Activated naive CD8-positive, alpha-beta T cell (primary cell): ENCODE data around the gene LENG1.

ENCODE experiments used
- H3K27ac Mint-ChIP-seq: one replicate; pipeline ENCODE4 v1.8.0; 2021; ENCODE audit warnings: mixed read lengths
- H3K27me3 Mint-ChIP-seq: one replicate; pipeline ENCODE4 v1.8.0; 2021; ENCODE audit warnings: mixed read lengths
- H3K36me3 Mint-ChIP-seq: one replicate; pipeline ENCODE4 v1.8.0; 2021; ENCODE audit warnings: mixed read lengths
- H3K4me1 Mint-ChIP-seq: one replicate; pipeline ENCODE4 v1.8.0; 2021; ENCODE audit warnings: low read depth, mixed read lengths
- H3K4me3 Mint-ChIP-seq: one replicate; pipeline ENCODE4 v1.8.0; 2021; ENCODE audit warnings: mild to moderate bottlenecking, mixed read lengths
- H3K9me3 Mint-ChIP-seq: one replicate; pipeline ENCODE4 v1.8.0; 2021; ENCODE audit warnings: low read depth, mixed read lengths

Gene LENG1

GRCh38 chr19:54127688-54128440 lies 31.7 kb downstream of the LENG1 start:
- H3K27ac Mint-ChIP-seq, result no peak overlapping the region
- H3K36me3 Mint-ChIP-seq, result peaks cover 2% of the 10 kb centered on the region
- H3K9me3 Mint-ChIP-seq, result no peaks in the 10 kb centered on the region
- H3K4me1 Mint-ChIP-seq, result no peaks in the 10 kb centered on the region
- no peaks in the 10 kb centered on the region for H3K27me3 Mint-ChIP-seq
- no peak overlapping the region for H3K4me3 Mint-ChIP-seq

DNA sequence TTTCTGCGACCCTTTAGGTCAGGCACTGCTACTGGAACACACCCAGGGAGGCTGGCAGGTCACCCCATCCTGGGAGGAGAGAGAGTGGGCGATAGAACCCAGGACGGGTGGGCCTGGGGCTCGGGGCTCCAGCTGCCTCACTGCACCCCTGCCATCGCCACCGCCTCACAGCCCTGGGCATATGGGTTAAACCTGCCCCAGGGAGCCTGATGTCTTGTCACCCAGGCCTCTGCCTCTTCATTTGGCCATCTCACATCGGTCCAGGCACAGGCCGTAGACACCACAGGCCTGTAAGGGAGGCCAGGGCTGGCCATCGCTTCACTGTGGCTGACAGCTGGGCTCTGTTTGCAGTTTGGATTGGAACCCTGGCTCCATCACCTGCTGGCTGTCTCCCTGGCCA lies 33.8 kb downstream of the LENG1 start:
- no peaks in the 10 kb centered on the region for H3K9me3 Mint-ChIP-seq
- no peak overlapping the region for H3K4me3 Mint-ChIP-seq
- no peaks in the 10 kb centered on the region for H3K27me3 Mint-ChIP-seq
- H3K27ac Mint-ChIP-seq, result peak overlapping the region; percentile 41
- no peaks in the 10 kb centered on the region for H3K4me1 Mint-ChIP-seq
- H3K36me3 Mint-ChIP-seq, result no peaks in the 10 kb centered on the region

- Mint-ChIP-seq H3K9me3 (no peaks in the 10 kb centered on the region), H3K4me3 (no peak overlapping the region), H3K4me1 (no peaks in the 10 kb centered on the region), H3K36me3 (no peaks in the 10 kb centered on the region), H3K27ac (no peak overlapping the region), H3K27me3 (no peaks in the 10 kb centered on the region)
These were observed 35.1 kb downstream of the LENG1 start for GRCh38 chr19:54124393-54124792.

GRCh38 chr19:54123682-54124081 lies 35.8 kb downstream of the LENG1 start:
- H3K36me3 Mint-ChIP-seq, result no peaks in the 10 kb centered on the region
- no peaks in the 10 kb centered on the region for H3K4me1 Mint-ChIP-seq
- H3K27me3 Mint-ChIP-seq, result no peaks in the 10 kb centered on the region
- no peaks in the 10 kb centered on the region for H3K9me3 Mint-ChIP-seq
- no peak overlapping the region for H3K27ac Mint-ChIP-seq
- no peak overlapping the region for H3K4me3 Mint-ChIP-seq

DNA sequence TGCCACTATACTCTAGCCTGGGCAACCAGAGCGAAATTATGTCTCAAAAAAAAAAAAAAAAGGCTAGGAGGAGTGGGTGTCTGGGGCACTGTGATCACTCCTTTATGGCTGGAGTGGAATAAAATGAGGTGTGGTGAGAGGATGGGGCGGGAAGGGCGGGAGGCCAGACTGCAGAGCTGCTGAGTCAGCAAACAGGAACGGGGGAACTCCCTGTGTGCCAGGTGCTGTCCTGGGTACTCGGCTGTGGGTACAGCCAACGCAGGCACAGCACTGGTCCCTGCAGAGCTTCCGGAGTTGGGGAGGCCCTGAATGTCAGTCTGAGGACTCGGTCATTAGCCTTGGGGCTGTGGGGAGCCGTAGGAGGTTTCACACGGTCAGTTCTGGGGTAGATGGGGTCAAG lies 38.3 kb downstream of the LENG1 start:
- no peaks in the 10 kb centered on the region for H3K27me3 Mint-ChIP-seq
- H3K36me3 Mint-ChIP-seq, result no peaks in the 10 kb centered on the region
- peaks cover 14% of the 10 kb centered on the region for H3K4me1 Mint-ChIP-seq
- no peaks in the 10 kb centered on the region for H3K9me3 Mint-ChIP-seq
- no peak overlapping the region for H3K4me3 Mint-ChIP-seq
- no peak overlapping the region for H3K27ac Mint-ChIP-seq

GRCh38 chr19:54115109-54116063 lies 44.1 kb downstream of the LENG1 start, which contains the start of the genes PRPF31 and TFPT:
TSS of gene PRPF31 (plus strand) at chr19:54115754. CDS start at chr19:54118279, 2,525 bp downstream.
TSS of gene TFPT (minus strand) at chr19:54115657. CDS start at chr19:54115269, 388 bp downstream.
- peak within 1 kb of the TSS; percentile 98 for H3K27ac Mint-ChIP-seq
- peaks cover 38% of the 10 kb centered on the region for H3K4me1 Mint-ChIP-seq
- H3K27me3 Mint-ChIP-seq, result no peaks in the 10 kb centered on the region
- no peaks in the 10 kb centered on the region for H3K9me3 Mint-ChIP-seq
- H3K4me3 Mint-ChIP-seq, result peak within 1 kb of the TSS; percentile 95
- peaks cover 6% of the 10 kb centered on the region for H3K36me3 Mint-ChIP-seq

- Mint-ChIP-seq H3K4me1 (peaks cover 38% of the 10 kb centered on the region), H3K27ac (peak overlapping the region; percentile 98), H3K4me3 (peak overlapping the region; percentile 95), H3K9me3 (no peaks in the 10 kb centered on the region), H3K36me3 (peaks cover 6% of the 10 kb centered on the region), H3K27me3 (no peaks in the 10 kb centered on the region)
These were observed 45.0 kb downstream of the LENG1 start for GRCh38 chr19:54114340-54115108.

GRCh38 chr19:54109651-54110050 lies 49.9 kb downstream of the LENG1 start:
- Mint-ChIP-seq H3K27me3 (no peaks in the 10 kb centered on the region), H3K36me3 (peaks cover 3% of the 10 kb centered on the region), H3K4me3 (no peak overlapping the region), H3K4me1 (peaks cover 25% of the 10 kb centered on the region), H3K27ac (no peak overlapping the region), H3K9me3 (no peaks in the 10 kb centered on the region)

DNA sequence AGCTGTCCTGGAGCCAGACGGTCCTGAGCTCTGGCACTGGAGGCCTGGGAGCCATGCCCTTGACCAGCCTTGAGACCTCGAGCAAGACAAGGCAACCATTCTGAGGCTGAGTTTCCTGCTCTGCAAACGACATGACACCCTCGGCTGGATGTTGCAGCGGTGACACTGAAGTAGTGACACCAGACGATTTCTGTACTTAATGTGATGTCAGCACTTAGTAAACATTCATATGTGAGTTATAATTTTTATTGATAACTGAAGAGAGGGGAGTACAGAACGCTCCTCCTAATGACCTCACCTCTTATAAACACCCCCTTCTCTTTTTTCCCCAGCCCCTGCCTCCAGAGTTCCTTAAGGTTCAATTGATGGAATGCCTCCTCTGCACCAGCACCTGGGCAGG lies 51.0 kb downstream of the LENG1 start:
- peaks cover 3% of the 10 kb centered on the region for H3K36me3 Mint-ChIP-seq
- H3K9me3 Mint-ChIP-seq, result no peaks in the 10 kb centered on the region
- no peak overlapping the region for H3K27ac Mint-ChIP-seq
- H3K27me3 Mint-ChIP-seq, result no peaks in the 10 kb centered on the region
- H3K4me1 Mint-ChIP-seq, result peaks cover 25% of the 10 kb centered on the region
- H3K4me3 Mint-ChIP-seq, result no peak overlapping the region

DNA sequence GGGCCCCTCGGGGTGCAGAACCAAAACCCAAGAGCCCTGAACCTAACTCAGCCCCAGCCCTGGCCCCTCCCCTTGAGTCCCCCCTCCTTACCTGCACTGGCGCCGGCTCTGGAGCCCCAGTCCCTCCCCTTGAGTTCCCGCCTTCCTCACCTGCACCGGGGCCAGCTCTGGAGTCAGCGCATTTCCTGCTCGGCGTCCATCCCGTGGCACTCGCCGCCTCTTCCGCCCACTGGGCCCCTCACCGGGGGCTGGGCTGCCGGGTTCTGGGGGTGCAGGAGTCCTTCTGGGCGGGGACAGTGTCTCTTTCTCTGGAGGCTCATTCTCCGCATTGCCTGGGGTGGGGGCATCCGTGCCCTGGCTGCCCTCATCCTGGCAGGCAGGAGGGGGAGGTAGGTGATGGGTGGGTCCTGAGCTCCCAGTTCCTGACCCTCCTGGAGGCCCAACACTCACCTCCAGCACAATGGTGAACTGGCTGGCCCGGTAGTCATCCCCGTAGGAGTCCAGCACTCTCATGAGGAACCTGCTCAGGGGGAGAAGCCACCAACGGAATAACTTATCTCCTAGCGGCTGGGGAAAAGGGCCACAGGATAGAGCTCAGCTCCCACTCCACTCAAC lies 51.5 kb downstream of the LENG1 start:
- Mint-ChIP-seq H3K4me1 (peaks cover 25% of the 10 kb centered on the region), H3K27me3 (no peaks in the 10 kb centered on the region), H3K36me3 (peaks cover 3% of the 10 kb centered on the region), H3K9me3 (no peaks in the 10 kb centered on the region), H3K27ac (no peak overlapping the region), H3K4me3 (no peak overlapping the region)

DNA sequence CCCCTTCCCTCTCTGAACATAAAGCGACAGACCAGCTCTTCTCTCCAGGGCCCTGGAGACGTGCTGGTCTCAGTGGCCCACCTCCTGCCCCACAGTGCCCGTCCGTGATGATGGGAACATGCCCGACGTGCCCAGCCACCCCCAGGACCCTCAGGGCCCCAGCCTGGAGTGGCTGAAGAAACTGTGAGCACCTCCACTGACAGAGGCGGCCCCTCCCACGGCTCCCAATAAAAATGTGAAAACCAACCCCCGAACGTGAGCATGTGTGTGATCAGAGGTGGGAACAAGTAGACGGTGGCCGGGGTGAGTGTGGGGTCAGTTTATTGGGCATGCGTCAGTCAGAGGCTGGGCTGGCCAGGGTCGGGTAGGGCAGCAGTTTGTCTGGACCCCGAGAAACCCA lies 52.8 kb downstream of the LENG1 start:
- Mint-ChIP-seq H3K9me3 (no peaks in the 10 kb centered on the region), H3K36me3 (peaks cover 3% of the 10 kb centered on the region), H3K27ac (no peak overlapping the region), H3K4me3 (no peak overlapping the region), H3K4me1 (peaks cover 30% of the 10 kb centered on the region), H3K27me3 (no peaks in the 10 kb centered on the region)

- Mint-ChIP-seq H3K4me1 (peaks cover 29% of the 10 kb centered on the region), H3K4me3 (no peak overlapping the region), H3K27me3 (no peaks in the 10 kb centered on the region), H3K27ac (peak overlapping the region; percentile 29), H3K9me3 (no peaks in the 10 kb centered on the region), H3K36me3 (peaks cover 2% of the 10 kb centered on the region)
These were observed 53.7 kb downstream of the LENG1 start for GRCh38 chr19:54105796-54106195.
